SK-N-SH (cell line): ENCODE data around the gene ESRRA. TPM values are rescaled to one million over a fixed set of nuclear protein-coding genes. Genes with fewer than 3 reads are reported as not detected.

Experiments
- CTCF ChIA-PET: fragments of 300-600, 350-600 bp; formaldehyde crosslinking; extraction: SDS; loops from one replicate; lab custom pipeline; 2021; lab: Yijun Ruan, JAX
- POLR2A ChIA-PET: fragments of 350-600 bp; sonication (Branson Sonifier 250); formaldehyde crosslinking; extraction: SDS; loops from one replicate; lab custom pipeline; 2020; ENCODE audit warnings: antibody characterized with exemption, inconsistent platforms; lab: Yijun Ruan, JAX
- DNase-seq: peaks from one replicate; pipeline ENCODE4 v3.0.0; 2012
- H2AFZ ChIP-seq: fragments of 200-600 bp; sonication (generic); 2 replicates; pipeline ENCODE4 v1.8.1; 2016; ENCODE audit warnings: antibody characterized with exemption, mild to moderate bottlenecking, low read depth
- H3F3A ChIP-seq: fragments of 200-600 bp; sonication (generic); replicated peaks from 2 replicates; pipeline ENCODE3; 2016; ENCODE audit warnings: antibody characterized with exemption, mild to moderate bottlenecking; ENCODE audit not compliant: insufficient read depth
- H3K27ac ChIP-seq, 2 experiments: fragments of 200-500 bp in 1 of 2; fragments of 200-600 bp in 1 of 2; sonication (Bioruptor generic) in 1 of 2; sonication (generic), shearing (Covaris generic) in 1 of 2; 2 replicates each; pipeline versions ENCODE4 v1.5.1 to v1.6.1; 2014 to 2016; ENCODE audit warnings: low read depth in 2 of 2, inconsistent platforms in 1 of 2, low read length in 1 of 2, mild to moderate bottlenecking in 1 of 2, mixed read lengths in 1 of 2
- H3K27me3 ChIP-seq: fragments of 200-600 bp; sonication (generic), shearing (Covaris generic); 2 replicates; pipeline ENCODE4 v1.6.1; 2016; ENCODE audit warnings: mixed run types; ENCODE audit not compliant: insufficient read depth
- H3K36me3 ChIP-seq, 2 experiments: fragments of 200-500 bp in 1 of 2; fragments of 200-600 bp in 1 of 2; sonication (Bioruptor generic) in 1 of 2; sonication (generic) in 1 of 2; replicated peaks in 1 of 2; 2 replicates each; pipeline versions ENCODE3 to v1.5.1; 2014 to 2016; ENCODE audit warnings: low read length in 1 of 2, mild to moderate bottlenecking in 1 of 2; ENCODE audit not compliant: insufficient read depth in 2 of 2, control insufficient read depth in 1 of 2
- H3K4me1 ChIP-seq, 2 experiments: fragments of 200-500 bp in 1 of 2; fragments of 200-600 bp in 1 of 2; sonication (Bioruptor generic) in 1 of 2; sonication (generic), shearing (Covaris generic) in 1 of 2; 2 replicates each; pipeline versions ENCODE4 v1.5.1 to v1.6.1; 2014 to 2016; ENCODE audit warnings: low read depth in 1 of 2, low read length in 1 of 2, mixed run types in 1 of 2; ENCODE audit not compliant: insufficient read depth in 2 of 2, control insufficient read depth in 1 of 2
- H3K4me2 ChIP-seq: fragments of 200-600 bp; sonication (generic), shearing (Covaris generic); 2 replicates; pipeline ENCODE4 v1.6.1; 2017; ENCODE audit warnings: mixed run types
- H3K4me3 ChIP-seq, 2 experiments: fragments of 200-500 bp in 1 of 2; fragments of 200-600 bp in 1 of 2; sonication (Bioruptor generic) in 1 of 2; sonication (generic), shearing (Covaris generic) in 1 of 2; 2 replicates each; pipeline versions ENCODE4 v1.5.1 to v1.8.1; 2014 to 2016; ENCODE audit warnings: low read depth in 2 of 2, inconsistent platforms in 1 of 2, low read length in 1 of 2, mild to moderate bottlenecking in 1 of 2, mixed read lengths in 1 of 2, moderate library complexity in 1 of 2
- H3K79me2 ChIP-seq: fragments of 200-600 bp; sonication (generic); 2 replicates; pipeline ENCODE4 v1.8.1; 2017; ENCODE audit warnings: mild to moderate bottlenecking; ENCODE audit not compliant: insufficient read depth
- H3K9ac ChIP-seq: fragments of 200-600 bp; sonication (generic); 2 replicates; pipeline ENCODE4 v1.6.1; 2017; ENCODE audit warnings: mixed run types
- H3K9me2 ChIP-seq: fragments of 200-600 bp; sonication (generic); 2 replicates; pipeline ENCODE4 v1.6.1; 2017; ENCODE audit warnings: mixed run types
- H3K9me3 ChIP-seq: fragments of 200-600 bp; sonication (generic); 2 replicates; pipeline ENCODE4 v1.6.1; 2017; ENCODE audit warnings: mixed run types, mild to moderate bottlenecking, moderate library complexity
- H4K20me1 ChIP-seq: fragments of 200-600 bp; sonication (generic); 2 replicates; pipeline ENCODE4 v1.6.1; 2017; ENCODE audit warnings: mild to moderate bottlenecking, mixed run types; ENCODE audit not compliant: insufficient read depth
- CHD2 ChIP-seq: fragments of 150-350 bp; IDR thresholded peaks from 2 replicates; pipeline ENCODE4 v1.6.1; 2018; ENCODE audit warnings: low read length; ENCODE audit not compliant: partially characterized antibody
- FOXJ3 ChIP-seq: sonication (generic); formaldehyde crosslinking; IDR thresholded peaks from 2 replicates; pipeline ENCODE4 v1.5.1; 2020; ENCODE audit warnings: mild to moderate bottlenecking, missing genetic modification reagents
- FOXM1 ChIP-seq: IDR thresholded peaks from 2 replicates; pipeline ENCODE4 v1.4.0; 2012; ENCODE audit warnings: low read depth, mild to moderate bottlenecking
- GABPA ChIP-seq: IDR thresholded peaks from 2 replicates; pipeline ENCODE4 v1.4.0; 2012; ENCODE audit warnings: low read depth, mild to moderate bottlenecking
- GATA2 ChIP-seq: sonication (generic); formaldehyde crosslinking; IDR thresholded peaks from 2 replicates; pipeline ENCODE4 v1.5.0; 2020; ENCODE audit warnings: mild to moderate bottlenecking, missing genetic modification reagents
- MEF2A ChIP-seq: IDR thresholded peaks from 2 replicates; pipeline ENCODE4 v1.4.0; 2012; ENCODE audit warnings: low read depth, borderline replicate concordance
- MXI1 ChIP-seq: IDR thresholded peaks from 2 replicates; pipeline ENCODE4 v1.6.1; 2012; ENCODE audit warnings: mild to moderate bottlenecking, low read depth, low read length, improper control_type of control experiment
- POLR2AphosphoS5 ChIP-seq: IDR thresholded peaks from 2 replicates; pipeline ENCODE4 v1.6.1; 2012; ENCODE audit warnings: low read depth, low read length
- RCOR1 ChIP-seq: fragments of 150-350 bp; IDR thresholded peaks from 2 replicates; pipeline ENCODE4 v1.6.1; 2017; ENCODE audit warnings: antibody characterized with exemption, low read length
- SIN3A ChIP-seq: IDR thresholded peaks from 2 replicates; pipeline ENCODE4 v1.6.1; 2012; ENCODE audit warnings: low read depth, mild to moderate bottlenecking, low read length, moderate library complexity, borderline replicate concordance
- SMC3 ChIP-seq: IDR thresholded peaks from 2 replicates; pipeline ENCODE4 v1.6.1; 2012; ENCODE audit warnings: low read depth, low read length, improper control_type of control experiment
- TAF1 ChIP-seq: IDR thresholded peaks from 2 replicates; pipeline ENCODE4 v1.6.1; 2012; ENCODE audit warnings: low read depth, mild to moderate bottlenecking, low read length, moderate library complexity, borderline replicate concordance
- TCF12 ChIP-seq: IDR thresholded peaks from 2 replicates; pipeline ENCODE4 v1.4.0; 2012
- TEAD4 ChIP-seq: IDR thresholded peaks from 2 replicates; pipeline ENCODE4 v1.4.0; 2012; ENCODE audit warnings: mild to moderate bottlenecking, borderline replicate concordance; ENCODE audit not compliant: insufficient read depth
- YY1 ChIP-seq: IDR thresholded peaks from 2 replicates; pipeline ENCODE4 v1.4.0; 2012; ENCODE audit warnings: low read depth, mild to moderate bottlenecking
- WGBS: methylation state at CpG from one replicate; pipeline ENCODE4 v1.1.6; 2017; ENCODE audit warnings: low lambda C conversion rate; 5-methylcytosine and 5-hydroxymethylcytosine counted together
- polyA plus RNA-seq, 3 experiments: library from polyadenylated mRNA; depleted of rRNA; stranded (reverse); fragments of >200 nt; gene quantifications; 2 replicates each; pipeline ENCODE4 v1.2.3, GENCODE V29; 2012
- TF ChIP-seq, protein P1 (sequence below): IDR thresholded peaks from 2 replicates; pipeline ENCODE4 v1.4.0; 2012; ENCODE audit warnings: low read depth, borderline replicate concordance
- TF ChIP-seq, protein P2 (sequence below): fragments of 150-350 bp; IDR thresholded peaks from 2 replicates; pipeline ENCODE4 v1.6.1; 2016; ENCODE audit warnings: mild to moderate bottlenecking, low read depth, low read length

The ESRRA gene
- polyA plus RNA-seq, 1 of the 3 experiments (the other 2 are of a cell fraction), result 27.8 TPM

DNA sequence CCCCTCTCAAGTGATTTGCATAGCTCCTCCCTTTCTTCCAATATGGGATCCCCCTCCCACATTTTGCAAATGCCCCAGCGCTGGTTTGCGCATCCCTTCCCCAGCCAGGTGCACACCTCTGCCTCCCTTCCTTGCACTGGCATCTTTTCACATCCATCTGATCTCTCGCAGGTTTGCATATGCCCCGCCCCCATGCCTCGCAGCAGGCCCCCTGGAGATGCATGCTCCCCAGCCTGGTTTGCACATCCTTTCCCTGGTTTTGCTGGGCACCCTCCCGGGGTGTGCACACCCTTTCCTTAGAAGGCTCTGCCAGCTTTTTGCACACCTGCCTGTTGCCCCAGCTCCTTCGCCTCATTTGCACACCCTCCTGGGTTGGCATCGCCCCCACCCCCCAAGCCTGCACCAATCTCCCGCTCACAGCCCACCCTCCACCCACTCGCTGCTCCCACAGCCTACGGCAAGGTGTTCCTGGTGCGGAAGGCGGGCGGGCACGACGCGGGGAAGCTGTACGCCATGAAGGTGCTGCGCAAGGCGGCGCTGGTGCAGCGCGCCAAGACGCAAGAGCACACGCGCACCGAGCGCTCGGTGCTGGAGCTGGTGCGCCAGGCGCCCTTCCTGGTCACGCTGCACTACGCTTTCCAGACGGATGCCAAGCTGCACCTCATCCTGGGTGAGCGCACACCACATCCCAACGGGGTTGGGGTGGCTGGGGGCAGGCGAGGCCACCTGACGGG, 54.6 kb downstream of the ESRRA start:
- POLR2A ChIA-PET, result interaction anchor here (0.6 to 1.1 kb wide), 3 partner anchors 12 to 46 kb away, joined by 3 to 5 read pairs (median 5); partner anchors contain the start of gene TRMT112
- WGBS, result 79% methylated on average over 29 of the region's 38 CpGs
- CTCF ChIA-PET, result interaction anchor here (0.6 to 1.7 kb wide), 8 partner anchors 12 to 489 kb away, joined by 3 to 4 read pairs (median 3); partner anchors contain the start of genes PRDX5 and TRMT112

DNA sequence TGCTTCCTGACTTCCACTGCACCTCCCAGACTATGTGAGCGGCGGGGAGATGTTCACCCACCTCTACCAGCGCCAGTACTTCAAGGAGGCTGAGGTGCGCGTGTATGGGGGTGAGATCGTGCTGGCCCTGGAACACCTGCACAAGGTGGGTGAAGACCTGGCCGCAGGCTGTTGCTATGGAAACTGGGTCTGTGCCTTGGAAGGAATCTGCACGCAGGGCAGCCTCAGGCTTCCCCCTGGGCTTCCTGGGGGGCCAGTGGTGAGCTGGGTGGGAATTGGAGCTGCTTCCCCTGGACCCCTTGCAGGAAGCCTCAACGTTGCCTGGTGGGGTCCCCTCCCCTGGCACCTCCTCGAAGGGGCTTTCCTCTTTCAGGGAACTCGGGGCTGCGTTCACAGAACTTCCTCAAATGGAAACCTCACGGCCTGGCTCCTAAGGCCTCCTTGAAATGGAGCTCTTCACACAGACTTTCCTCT, 55.2 kb downstream of the ESRRA start:
- CTCF ChIA-PET, result interaction anchor here (0.9 to 1.7 kb wide), 3 partner anchors 37 to 328 kb away, joined by 3 to 4 read pairs (median 3); no protein-coding TSS in a partner anchor
- POLR2A ChIA-PET, result interaction anchor here (1.1 kb wide), 1 partner anchor 43 kb away, joined by 3 read pairs; the partner anchor contains the start of gene TRMT112
- no peaks in the 10 kb centered on the region for H3K9me3 ChIP-seq
- peak overlapping the region in 1 of 2 experiments; percentile 93; a peak in 2 of 4 replicates for H3K4me3 ChIP-seq
- peak overlapping the region; percentile 93 for H3K4me2 ChIP-seq
- H4K20me1 ChIP-seq, result 0 out of 2 replicates have a peak, but pooled peaks cover 5% of the 10 kb centered on the region
- peaks cover 31% of the 10 kb centered on the region for H3K79me2 ChIP-seq
- TF ChIP-seq TCF12 (no peak), FOXM1 (no peak), FOXJ3 (CRISPR knock-in tag) (no peak), SIN3A (no peak), YY1 (no peak), RCOR1 (no peak), MEF2A (no peak), TAF1 (no peak), SMC3 (no peak), CHD2 (no peak), TEAD4 (no peak), MXI1 (no peak), GABPA (no peak), POLR2AphosphoS5 (no peak)
- TF ChIP-seq, protein P1, sequence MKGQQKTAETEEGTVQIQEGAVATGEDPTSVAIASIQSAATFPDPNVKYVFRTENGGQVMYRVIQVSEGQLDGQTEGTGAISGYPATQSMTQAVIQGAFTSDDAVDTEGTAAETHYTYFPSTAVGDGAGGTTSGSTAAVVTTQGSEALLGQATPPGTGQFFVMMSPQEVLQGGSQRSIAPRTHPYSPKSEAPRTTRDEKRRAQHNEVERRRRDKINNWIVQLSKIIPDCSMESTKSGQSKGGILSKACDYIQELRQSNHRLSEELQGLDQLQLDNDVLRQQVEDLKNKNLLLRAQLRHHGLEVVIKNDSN, result no peak
- TF ChIP-seq, protein P2, sequence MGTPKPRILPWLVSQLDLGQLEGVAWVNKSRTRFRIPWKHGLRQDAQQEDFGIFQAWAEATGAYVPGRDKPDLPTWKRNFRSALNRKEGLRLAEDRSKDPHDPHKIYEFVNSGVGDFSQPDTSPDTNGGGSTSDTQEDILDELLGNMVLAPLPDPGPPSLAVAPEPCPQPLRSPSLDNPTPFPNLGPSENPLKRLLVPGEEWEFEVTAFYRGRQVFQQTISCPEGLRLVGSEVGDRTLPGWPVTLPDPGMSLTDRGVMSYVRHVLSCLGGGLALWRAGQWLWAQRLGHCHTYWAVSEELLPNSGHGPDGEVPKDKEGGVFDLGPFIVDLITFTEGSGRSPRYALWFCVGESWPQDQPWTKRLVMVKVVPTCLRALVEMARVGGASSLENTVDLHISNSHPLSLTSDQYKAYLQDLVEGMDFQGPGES, result no peak
- peaks cover 14% of the 10 kb centered on the region for H3F3A ChIP-seq
- H3K27ac ChIP-seq, result no peak overlapping the region
- H3K4me1 ChIP-seq, result peaks cover 22 to 24% of the 10 kb centered on the region in 2 experiments; a peak in 3 of 4 replicates
- no peaks in the 10 kb centered on the region for H3K27me3 ChIP-seq
- no peak overlapping the region for H2AFZ ChIP-seq
- 93% methylated on average over 10 of the region's 13 CpGs for WGBS
- peak; percentile 27 for DNase-seq
- no peaks in the 10 kb centered on the region for H3K9me2 ChIP-seq
- peaks cover 19 to 42% of the 10 kb centered on the region in 2 experiments for H3K36me3 ChIP-seq
- H3K9ac ChIP-seq, result no peak overlapping the region

More for the DNA sequence above, 54.6 kb downstream of the ESRRA start:
- TF ChIP-seq, protein P1, result no peak
- TF ChIP-seq MXI1 (no peak), GATA2 (CRISPR knock-in tag) (no peak), TEAD4 (no peak)
- H3K27ac ChIP-seq, result peak overlapping the region in 1 of 2 experiments; percentile 82; a peak in 1 of 4 replicates
- no peaks in the 10 kb centered on the region for H3K9me3 ChIP-seq
- peaks cover 15% of the 10 kb centered on the region for H3F3A ChIP-seq
- H3K4me2 ChIP-seq, result peak overlapping the region; percentile 93
- no peaks in the 10 kb centered on the region for H3K9me2 ChIP-seq
- peak overlapping the region; percentile 88 for H3K9ac ChIP-seq
- 0 out of 2 replicates have a peak, but pooled peaks cover 5% of the 10 kb centered on the region for H4K20me1 ChIP-seq
- peaks cover 22 to 28% of the 10 kb centered on the region in 2 experiments; a peak in 3 of 4 replicates for H3K4me1 ChIP-seq
- DNase-seq, result peak; percentile 67
- H3K79me2 ChIP-seq, result peaks cover 31% of the 10 kb centered on the region
- H2AFZ ChIP-seq, result no peak overlapping the region
- peak overlapping the region; percentile 93 for H3K4me3 ChIP-seq
- H3K36me3 ChIP-seq, result peaks cover 19 to 37% of the 10 kb centered on the region in 2 experiments
- no peaks in the 10 kb centered on the region for H3K27me3 ChIP-seq
